ENCODE results near the gene MAP3K5.
"Not testable (repeated sequence)": the region's sequence is repeated elsewhere in the genome, so short reads cannot be mapped to it uniquely, and the experiment has no call there.

The MAP3K5 gene

DNA sequence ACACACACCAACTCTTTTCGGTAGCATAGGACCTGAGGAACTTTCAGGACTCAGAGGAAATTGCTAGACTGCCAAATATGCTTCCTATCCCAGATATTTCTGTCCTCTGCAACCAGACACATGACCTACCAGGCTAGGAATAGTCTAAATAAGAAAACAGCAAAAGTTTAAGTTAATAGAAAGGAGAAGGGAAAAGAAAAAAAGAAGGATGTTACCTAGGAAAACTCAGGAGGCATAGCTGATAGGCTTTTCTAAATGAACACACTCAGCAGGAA is 74.6 kb downstream of the MAP3K5 start:
- no peak for DNase-seq

DNA sequence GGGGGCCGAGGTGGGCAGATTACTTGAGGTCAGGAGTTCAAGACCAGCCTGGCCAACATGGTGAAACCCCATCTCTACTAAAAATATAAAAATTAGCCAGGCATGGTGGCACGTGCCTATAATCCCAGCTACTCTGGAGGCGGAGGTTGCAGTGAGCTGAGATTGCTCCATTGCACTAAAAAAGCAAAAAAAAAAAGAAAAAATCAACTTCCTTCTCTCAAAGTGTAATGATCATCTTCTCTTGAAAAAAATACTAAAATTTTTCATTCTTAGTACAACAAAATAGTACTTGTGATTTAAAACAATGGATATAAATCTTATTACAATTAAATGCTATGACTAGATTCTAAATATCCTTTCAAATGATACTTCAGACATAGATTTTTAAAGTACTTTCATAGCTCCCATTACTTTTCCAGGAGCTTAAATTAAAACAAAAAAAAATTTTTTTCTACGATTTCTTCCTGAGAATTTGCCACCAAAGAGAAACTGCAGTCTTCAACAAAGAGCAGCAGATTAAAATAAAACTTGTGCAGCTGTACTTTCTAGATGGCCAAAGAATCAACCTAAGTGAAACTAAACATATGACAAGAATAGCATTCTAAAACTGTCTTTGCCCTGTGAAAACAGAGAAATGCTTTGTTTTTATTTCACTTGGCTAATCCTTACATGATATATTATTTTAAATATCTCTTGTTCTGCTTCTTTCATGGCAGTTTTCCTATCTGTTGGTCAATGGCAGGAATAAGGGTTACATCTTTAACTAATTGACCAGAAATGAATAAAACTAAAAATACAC is 75.2 kb downstream of the MAP3K5 start:
- DNase-seq = no peak

DNA sequence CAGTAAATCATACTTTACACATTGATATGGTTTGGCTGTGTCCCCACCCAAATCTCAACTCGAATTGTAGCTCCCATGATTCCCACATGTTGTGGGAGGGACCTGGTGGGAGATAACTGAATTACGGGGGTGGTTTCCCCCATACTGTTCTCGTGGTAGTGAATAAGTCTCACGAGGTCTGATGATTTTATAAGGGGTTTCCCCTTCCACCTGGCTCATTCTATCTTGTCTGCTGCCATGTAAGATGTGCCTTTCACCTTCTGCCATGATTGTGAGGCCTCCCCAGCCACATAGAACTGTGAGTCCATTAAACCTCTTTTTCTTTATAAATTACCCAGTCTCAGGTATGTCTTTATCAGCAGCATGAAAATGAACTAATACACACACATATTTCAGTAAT is 79.6 kb downstream of the MAP3K5 start:
- not testable (repeated sequence) for DNase-seq

DNA sequence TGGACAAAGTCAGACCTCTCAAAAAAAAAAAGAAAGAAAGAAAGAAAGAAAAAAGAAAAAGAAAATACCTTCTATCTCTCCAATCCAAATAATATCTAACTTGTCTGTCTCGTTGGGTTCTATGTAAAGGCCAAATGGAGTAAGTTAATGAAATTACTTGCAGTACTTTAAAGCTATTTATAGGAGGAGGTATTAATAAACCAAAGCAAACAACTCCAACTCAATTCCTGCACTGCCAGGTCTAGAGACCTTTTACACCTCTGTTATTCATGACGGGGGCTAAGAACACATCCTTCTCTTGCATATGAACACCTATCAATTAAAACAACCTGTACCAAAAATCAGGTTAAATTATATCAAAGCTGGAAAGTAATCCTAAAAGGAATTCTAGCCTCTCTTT is 80.6 kb downstream of the MAP3K5 start:
- DNase-seq = no peak

DNA sequence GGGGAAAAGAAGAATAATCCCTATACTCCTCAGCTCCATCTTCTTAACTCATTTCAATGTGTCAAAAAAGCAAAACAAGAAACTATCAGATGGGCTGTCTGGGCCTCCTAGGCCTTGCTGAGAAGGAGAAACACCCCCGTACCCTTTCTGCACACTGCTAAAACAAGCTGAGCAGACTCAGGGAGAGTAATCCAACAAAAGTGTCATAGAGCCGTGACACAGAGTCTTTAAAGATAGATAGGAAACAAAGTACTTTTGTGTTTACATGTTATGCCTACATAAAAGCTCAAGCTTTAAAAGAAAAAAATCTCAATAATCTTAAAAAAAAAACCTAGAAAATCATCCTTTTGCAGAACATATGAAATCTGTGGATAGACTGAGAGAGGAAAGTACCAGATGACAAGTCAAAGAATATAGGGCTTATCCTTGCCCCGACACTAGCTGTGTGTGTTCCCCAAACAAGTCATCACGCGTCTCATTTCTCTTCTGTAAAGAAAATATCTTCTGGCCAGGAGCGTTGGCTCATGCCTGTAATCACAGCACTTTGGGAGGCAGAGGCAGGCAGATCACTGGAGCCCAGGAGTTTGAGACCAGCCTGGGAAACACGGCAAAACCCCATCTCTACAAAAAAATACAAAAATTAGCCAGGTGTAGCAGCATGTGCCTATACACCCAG is 81.3 kb downstream of the MAP3K5 start:
- DNase-seq = no peak

DNA sequence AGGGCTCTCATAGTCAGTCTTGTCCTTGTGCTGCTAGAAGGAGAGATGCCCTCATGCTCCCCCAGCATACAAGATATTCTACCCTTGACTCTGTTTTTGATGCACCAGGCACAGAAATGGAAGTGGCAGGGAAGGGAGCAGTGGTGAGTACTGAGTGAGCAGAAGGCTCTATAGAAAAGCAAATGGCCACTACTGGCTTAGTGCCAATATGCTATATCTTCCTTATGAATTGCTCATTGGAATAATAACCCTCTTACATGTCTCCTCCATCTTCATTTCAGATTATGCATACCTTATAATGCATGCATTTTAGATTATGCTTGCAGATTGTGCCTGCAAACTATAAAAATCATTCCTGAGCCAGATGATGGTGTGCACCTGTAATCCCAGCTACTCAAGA is 82.8 kb downstream of the MAP3K5 start:
- no peak for DNase-seq

DNA sequence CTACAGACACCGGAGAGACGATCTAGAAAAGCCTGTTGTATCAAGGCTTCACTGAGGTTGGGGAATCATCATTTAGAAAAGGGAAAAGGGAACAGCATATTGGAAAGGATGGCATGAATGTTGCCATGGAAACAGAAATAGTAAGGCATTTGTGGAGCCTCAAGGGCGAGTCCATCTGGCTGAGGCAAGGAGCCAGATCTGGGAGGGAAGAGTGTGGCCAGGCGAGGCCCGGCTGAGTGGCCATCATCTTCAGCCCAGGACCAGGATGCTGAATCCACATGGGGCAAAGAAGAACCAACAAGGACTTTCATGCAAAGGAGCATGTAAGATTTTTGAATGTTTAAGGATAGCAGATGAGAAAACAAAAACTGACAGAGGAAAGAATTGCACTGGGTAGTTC is 85.8 kb downstream of the MAP3K5 start:
- DNase-seq = no peak

DNA sequence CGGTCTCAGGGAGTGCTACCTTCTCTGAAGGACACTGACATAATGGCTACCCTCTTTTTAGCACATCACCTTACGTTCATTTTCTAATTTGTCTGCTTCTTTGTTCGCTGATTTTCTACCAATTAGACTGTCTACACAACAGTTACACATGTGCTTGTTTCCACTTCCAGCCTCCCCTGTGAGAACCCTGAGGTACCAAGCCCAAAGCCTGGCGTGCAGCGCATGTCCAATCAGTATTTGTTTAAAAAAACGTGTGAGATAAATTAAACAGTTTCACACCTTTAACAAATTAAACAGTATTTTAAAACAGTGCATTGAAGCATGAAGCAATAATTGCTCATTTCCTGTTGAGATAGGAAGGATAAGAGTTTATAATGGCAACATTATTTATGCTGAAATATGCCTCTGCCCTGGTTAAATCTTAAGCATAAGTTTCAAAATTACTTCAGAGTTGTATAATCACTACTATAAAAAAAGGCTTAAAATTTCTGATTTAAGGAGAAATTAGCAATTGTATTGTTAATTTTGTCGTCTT is 88.9 kb downstream of the MAP3K5 start:
- DNase-seq = no peak

DNA sequence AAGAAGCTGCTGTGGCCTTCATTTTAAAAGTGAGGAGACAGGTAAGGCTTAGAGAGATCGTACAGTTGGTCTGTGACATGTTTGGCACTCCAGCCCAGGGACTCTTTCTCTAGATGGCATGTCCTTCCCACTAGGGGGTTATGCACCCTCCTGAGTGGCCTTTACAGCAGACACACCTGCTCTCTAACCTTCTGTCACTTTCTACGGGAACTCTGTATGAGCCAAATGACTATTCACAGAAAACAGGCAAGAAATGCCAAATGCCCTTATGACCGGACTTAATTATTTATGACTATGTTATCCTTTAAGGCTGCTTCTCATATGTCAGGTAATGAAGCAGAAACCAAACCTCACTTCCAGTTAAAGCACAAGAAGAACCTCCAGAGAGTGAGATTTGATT is 91.2 kb downstream of the MAP3K5 start:
- no peak for DNase-seq

DNA sequence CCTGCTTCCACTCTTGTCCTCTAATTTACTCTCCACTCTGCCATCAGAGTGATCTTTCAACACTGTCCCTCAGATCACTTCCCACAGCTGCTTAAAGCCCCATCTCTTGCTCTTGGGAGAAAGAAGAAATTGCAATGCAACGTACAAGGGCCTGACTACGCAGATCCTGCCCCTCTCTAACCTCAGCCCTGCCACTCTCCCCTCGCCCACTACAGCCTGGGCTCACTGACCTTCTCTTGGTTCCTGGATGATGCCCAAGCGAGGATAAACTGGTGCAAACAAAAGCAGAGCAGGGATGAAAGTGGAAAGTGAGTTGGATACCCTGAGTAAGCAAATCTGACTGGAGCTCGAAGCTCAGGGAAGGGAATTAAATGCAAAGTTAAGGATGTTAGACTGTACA is 92.9 kb downstream of the MAP3K5 start:
- no peak for DNase-seq

DNA sequence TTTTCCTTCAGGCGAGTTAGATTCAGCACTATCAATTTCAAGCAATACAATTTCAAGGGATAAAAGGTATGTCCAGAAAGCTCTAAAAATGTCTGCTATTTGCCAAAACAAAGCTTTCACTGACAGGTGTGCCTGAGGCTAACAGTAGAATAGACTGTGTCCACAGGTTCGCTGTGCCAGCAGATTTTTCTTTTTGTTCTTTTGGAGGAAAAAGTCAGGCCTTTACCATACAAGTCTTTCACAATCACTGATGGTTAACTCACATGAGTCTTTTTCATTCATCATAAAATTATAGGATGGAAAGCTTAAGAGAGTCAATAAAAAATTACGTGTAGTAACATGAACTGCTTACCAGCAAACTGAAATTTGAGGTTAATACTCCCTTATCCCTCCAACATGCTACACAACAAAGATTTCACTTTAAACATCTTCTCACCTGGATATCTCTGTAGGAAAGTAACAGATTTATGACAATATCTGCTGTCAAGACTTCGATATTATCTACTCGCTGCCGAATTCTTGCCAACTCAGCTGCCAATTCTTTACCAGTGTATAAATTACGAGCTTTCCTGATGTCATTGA is 95.4 kb downstream of the MAP3K5 start:
- no peak for DNase-seq

DNA sequence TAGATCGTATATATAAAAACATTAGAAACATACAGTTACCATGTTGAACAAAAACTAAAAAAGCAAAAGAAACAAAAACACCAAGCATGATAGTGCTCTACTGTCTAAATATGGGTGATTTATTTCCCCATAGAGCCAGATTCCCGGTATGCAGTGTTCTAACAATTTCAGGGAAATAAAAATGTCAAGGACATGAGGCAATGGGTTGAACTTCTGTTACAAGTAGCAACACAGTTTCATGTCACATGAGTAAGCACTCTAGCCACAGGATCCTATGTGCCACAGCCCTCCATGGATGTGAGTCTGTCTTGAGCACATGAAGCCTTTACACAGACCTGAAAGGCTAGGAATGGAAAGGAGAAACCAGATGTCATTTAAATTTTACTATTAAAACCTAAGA is 96.0 kb downstream of the MAP3K5 start:
- DNase-seq = no peak

DNA sequence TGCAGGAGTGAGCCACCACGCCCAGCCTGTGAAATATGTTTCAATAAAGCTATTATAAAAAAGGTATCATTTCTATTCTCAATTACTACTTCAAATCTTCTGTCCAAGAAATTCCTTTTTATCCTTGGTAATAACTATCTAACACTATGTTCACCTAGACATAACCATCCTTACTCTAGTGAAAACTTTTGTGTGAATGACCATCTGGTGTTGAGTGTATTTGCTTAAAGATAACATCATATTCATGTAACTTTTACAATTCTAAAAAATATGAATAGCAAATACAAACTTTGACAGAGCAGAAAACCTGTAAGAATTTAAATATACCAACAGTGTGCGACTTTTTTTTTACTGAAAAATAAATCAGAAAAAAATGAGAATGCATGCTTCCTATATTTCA is 96.9 kb downstream of the MAP3K5 start:
- DNase-seq = no peak

DNA sequence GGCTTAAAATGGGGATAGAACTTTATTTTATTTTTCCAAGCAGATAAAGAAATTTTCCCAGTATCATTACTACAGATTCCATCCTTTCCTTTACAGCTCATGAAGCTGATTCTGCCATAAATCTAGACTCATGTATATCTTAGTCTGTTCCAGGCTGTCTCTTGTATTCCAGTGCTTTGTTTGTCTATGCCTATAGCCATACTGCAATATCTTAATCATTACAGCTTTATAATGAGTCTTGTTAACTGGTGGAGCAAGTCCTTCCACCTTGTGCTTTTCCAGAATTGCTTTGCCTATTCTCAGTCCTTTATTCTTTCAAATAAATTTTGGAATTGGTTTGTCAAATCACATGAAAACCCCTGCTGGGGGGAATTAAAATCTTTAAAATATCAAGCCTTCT is 99.2 kb downstream of the MAP3K5 start:
- DNase-seq = no peak

DNA sequence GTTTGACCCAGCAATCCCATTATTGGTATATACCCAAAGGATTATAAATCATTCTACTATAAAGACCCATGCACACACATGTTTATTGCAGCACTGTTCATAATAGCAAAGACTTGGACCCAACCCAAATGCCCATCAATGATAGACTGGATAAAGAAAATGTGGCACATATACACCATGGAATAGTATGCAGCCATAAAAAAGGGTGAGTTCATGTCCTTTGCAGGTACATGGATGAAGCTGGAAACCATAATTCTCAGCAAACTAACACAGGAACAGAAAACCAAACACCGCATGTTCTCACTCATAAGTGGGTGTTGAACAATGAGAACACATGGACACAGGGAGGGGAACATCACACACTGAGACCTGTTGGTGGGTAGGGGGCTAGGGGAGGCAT is 104.4 kb downstream of the MAP3K5 start:
- DNase-seq = not testable (repeated sequence)

DNA sequence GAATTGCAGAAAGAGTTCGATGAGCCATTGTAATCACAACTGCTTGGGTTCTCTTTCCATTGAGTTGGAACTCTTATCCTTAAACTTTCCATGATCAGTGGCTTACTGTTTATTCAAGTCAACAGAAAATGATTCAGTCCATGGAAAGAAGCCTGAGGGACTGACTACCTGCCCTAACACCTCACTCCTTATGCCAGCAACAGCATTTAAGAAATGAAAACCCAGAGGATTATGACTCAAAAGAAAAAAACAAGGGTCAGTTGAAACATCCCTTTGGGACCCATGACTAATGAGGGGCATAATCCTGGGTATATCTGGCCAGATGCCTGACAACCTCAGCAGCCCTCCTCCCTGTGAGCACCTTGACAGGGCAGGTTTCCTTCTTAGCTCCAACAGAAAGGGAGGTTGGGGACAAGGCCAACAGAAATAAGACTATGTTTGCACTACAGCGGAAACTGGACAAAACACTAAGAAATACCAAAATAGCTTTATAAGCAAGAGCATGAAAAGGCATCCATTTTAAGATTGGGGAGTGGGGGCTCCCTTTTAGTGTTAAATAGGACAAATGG is 106.7 kb downstream of the MAP3K5 start:
- no peak for DNase-seq

DNA sequence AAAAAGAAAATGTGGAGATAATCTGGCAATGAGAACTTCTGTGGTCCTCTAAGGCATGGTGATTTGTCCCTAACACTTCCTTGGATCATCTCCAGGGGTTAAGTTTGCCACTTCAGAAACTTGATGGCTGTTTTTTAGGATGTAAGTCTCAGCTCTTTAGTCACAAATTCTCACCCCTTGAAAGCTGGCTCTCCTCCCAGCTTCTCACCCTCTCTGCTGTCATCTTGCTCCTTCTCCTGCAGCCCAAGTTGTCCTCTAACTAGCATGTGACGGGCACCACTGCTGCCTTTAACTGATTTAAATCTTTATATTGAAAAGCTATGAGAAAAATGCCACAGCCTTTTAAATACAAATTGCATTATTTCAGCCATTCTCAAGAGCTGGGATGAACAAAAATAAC is 107.8 kb downstream of the MAP3K5 start:
- DNase-seq = no peak

DNA sequence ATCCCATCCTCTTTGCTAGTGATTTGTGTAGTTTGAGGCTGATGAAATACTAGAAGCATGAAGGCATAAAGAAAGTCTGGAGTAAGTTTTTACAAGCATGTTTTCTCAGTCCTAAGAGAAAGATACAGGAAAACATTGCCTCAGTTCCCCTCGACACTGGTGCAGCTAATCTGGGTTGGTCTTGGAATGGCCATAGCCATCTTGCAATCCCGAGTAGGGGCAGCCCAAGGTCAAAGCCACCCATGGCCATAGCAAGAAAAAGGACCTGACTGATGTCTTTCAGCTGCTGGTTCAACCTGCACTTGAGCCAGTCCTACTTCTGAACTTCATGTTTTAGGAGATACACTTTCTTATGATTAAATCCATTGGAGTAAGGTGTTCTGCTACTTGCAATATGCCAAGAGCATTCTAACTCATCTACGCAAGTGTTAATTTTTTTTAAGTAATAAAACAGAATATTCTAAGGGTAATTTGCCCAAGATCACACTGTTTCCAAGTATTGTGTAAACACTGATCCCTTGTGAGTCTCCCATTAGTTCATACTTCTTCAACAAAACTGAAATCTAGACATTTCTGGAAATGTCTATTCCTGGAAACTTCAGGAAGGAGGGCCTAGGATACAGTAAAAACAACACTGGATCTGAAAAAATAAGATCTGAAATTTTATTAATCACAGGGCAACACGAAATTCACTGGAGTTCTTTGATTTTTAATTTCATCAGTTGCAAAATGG is 108.9 kb downstream of the MAP3K5 start:
- DNase-seq = no peak

DNA sequence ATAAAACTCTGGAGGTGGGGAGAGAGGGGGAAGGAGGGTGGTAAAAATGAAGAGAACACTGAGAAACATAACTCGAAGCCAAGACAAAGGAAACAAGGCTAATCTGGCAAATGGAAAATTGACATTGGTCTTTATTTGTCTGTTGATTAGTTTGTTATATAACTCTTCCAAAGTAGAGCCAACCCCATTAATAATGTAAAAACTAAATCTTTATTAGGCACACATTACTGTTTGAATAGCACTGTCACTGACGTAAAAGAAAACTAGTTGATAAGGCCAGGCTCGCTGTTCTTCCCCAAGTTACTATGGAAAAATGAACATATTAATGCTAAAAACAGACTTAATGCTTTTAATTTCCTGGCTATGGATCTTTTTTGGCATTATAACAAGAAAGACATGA is 110.0 kb downstream of the MAP3K5 start:
- no peak for DNase-seq

DNA sequence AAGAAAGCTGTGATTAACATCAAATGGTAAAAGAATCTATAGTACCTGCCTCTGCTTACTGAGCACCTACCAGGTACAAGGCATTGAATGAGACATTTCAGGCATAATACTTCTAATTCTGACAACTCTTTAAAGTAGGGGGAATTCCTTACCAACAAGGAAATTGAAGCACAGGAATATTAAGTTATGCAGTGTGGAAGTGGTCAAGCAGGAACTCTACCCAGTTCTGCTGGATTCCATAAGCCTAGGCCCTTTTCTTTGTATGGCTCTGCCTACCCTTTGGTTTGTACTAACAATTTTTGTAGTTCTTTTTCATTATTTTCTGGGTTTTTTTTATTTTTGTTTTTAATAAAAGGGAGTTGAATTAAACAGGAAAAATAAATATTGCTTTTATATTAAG is 114.5 kb downstream of the MAP3K5 start:
- DNase-seq = no peak

DNA sequence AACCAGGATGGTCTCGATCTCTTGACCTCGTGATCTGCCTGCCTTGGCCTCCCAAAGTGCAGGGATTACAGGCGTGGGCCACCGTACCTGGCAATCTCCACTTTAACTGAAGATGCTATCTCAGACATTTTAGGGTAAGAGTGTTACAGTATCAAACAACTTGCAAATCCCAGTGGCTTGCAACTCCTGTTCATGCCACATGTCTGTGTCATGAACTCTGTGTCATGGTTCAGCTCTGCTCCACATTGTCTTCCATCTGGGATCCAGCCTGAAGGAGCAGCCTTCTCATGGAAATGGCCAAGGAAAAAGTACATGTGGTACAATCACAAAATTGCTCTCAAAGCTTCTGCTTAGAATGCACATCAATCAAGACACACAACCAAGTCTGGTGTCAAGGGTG is 114.9 kb downstream of the MAP3K5 start:
- DNase-seq = no peak

DNA sequence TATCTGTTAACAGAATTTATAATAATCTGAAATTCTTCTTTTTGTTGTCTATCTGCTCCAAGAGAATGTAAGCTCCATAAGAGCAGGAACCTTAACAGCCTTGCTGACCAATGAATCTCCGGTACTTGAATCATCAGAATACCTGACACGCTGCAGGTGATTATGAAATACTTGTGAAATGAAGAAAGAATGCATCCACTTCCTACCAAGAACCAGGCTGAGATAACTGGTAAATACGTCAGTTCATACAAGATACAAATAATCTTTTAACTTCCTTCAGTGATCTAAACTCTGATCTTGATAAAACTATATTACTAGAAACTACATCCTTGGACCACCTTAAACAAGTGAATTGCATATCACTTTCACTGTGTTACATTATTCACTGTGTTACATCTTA is 116.2 kb downstream of the MAP3K5 start:
- no peak for DNase-seq

DNA sequence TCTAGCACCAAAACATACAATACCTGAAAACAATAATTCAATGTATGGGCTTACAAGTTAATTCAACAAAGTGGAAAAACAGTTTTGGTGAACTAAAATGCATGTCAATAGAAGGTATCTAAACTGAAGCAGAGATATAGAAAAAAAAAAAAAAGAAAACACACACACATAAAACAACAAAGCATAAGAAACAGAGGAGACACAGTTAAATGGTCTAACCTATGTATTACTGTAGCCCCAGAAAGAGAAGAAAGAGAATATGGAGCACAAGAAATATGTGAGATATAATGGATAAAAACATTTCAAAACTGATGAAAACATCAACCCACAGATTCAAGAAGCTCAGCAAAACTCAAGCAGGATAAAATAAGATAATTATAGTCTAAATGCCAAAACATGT is 118.7 kb downstream of the MAP3K5 start:
- no peak for DNase-seq

Data from central memory CD4-positive, alpha-beta T cell (primary cell).